H9 (cell line): Measurements from ENCODE around the gene TMEM200A. TPM values are rescaled to one million over a fixed set of nuclear protein-coding genes. Genes with fewer than 3 reads are reported as not detected.

Source experiments
- DNase-seq: peaks from one replicate; pipeline ENCODE4 v3.0.0-alpha.2; 2017
- H2AFZ ChIP-seq: one replicate; pipeline ENCODE4 v1.6.1; 2013; ENCODE audit warnings: mild to moderate bottlenecking, low read length, control low read depth, moderate library complexity
- H2AK5ac ChIP-seq: 2 replicates; pipeline ENCODE4 v1.6.1; 2013; ENCODE audit warnings: low read length, control low read depth, mixed read lengths; ENCODE audit not compliant: insufficient read length
- H2BK120ac ChIP-seq: one replicate; pipeline ENCODE4 v1.6.1; 2013; ENCODE audit warnings: low read depth, mild to moderate bottlenecking, low read length, control low read depth, inconsistent platforms; ENCODE audit not compliant: poor library complexity, severe bottlenecking
- H2BK12ac ChIP-seq: 2 replicates; pipeline ENCODE4 v1.6.1; 2013; ENCODE audit warnings: low read length, control low read depth, mixed read lengths, low read depth; ENCODE audit not compliant: insufficient read length
- H2BK15ac ChIP-seq: 2 replicates; pipeline ENCODE4 v1.6.1; 2013; ENCODE audit warnings: low read depth, low read length, control low read depth
- H2BK20ac ChIP-seq: one replicate; pipeline ENCODE4 v1.6.1; 2013; ENCODE audit warnings: low read depth, mild to moderate bottlenecking, low read length, control low read depth, inconsistent platforms; ENCODE audit not compliant: poor library complexity, severe bottlenecking
- H2BK5ac ChIP-seq: 2 replicates; pipeline ENCODE4 v1.6.1; 2013; ENCODE audit warnings: low read length, control low read depth, mixed read lengths; ENCODE audit not compliant: insufficient read length
- H3K14ac ChIP-seq: 2 replicates; pipeline ENCODE4 v1.6.1; 2013; ENCODE audit warnings: low read length, control low read depth; ENCODE audit not compliant: insufficient read depth
- H3K18ac ChIP-seq: 2 replicates; pipeline ENCODE4 v1.6.1; 2013; ENCODE audit warnings: low read depth, mild to moderate bottlenecking, mixed read lengths, low read length, control low read depth; ENCODE audit not compliant: insufficient read length
- H3K23ac ChIP-seq: 2 replicates; pipeline ENCODE4 v1.6.1; 2013; ENCODE audit warnings: low read length, control low read depth, mixed read lengths, low read depth; ENCODE audit not compliant: insufficient read length
- H3K23me2 ChIP-seq: 2 replicates; pipeline ENCODE4 v1.6.1; 2013; ENCODE audit warnings: low read depth, mild to moderate bottlenecking, mixed read lengths, low read length, control low read depth; ENCODE audit not compliant: insufficient read length, poor library complexity, severe bottlenecking
- H3K27ac ChIP-seq: 2 replicates; pipeline ENCODE4 v1.5.1; 2013; ENCODE audit warnings: low read length, control low read depth, mixed read lengths, low read depth; ENCODE audit not compliant: insufficient read length
- H3K27me3 ChIP-seq: 2 replicates; pipeline ENCODE4 v1.6.1; 2013; ENCODE audit warnings: low read length, control low read depth, inconsistent platforms; ENCODE audit not compliant: insufficient read depth
- H3K4ac ChIP-seq: 2 replicates; pipeline ENCODE4 v1.6.1; 2013; ENCODE audit warnings: low read depth, mild to moderate bottlenecking, control low read depth, inconsistent platforms, low read length, moderate library complexity
- H3K4me1 ChIP-seq: 2 replicates; pipeline ENCODE4 v1.6.1; 2013; ENCODE audit warnings: low read length, control low read depth, inconsistent platforms; ENCODE audit not compliant: insufficient read depth
- H3K4me2 ChIP-seq: 2 replicates; pipeline ENCODE4 v1.6.1; 2013; ENCODE audit warnings: low read length, control low read depth, mixed read lengths; ENCODE audit not compliant: insufficient read length, insufficient read depth
- H3K56ac ChIP-seq: 2 replicates; pipeline ENCODE4 v1.6.1; 2013; ENCODE audit warnings: low read depth, mild to moderate bottlenecking, mixed read lengths, low read length, control low read depth; ENCODE audit not compliant: insufficient read length
- H3K79me1 ChIP-seq: 2 replicates; pipeline ENCODE4 v1.6.1; 2013; ENCODE audit warnings: low read depth, mild to moderate bottlenecking, moderate library complexity, low read length, control low read depth, inconsistent platforms; ENCODE audit not compliant: insufficient read depth, poor library complexity, severe bottlenecking
- H3K79me2 ChIP-seq: 2 replicates; pipeline ENCODE4 v1.6.1; 2013; ENCODE audit warnings: low read length, control low read depth, inconsistent platforms; ENCODE audit not compliant: insufficient read depth
- H3K9ac ChIP-seq: 2 replicates; pipeline ENCODE4 v1.6.1; 2013; ENCODE audit warnings: low read length, control low read depth, mixed read lengths; ENCODE audit not compliant: insufficient read length; ENCODE audit errors: extremely low read depth
- H3K9me3 ChIP-seq: one replicate; pipeline ENCODE4 v1.6.1; 2013; ENCODE audit warnings: low read depth, low read length, inconsistent platforms; ENCODE audit not compliant: control insufficient read depth
- H3T11ph ChIP-seq: one replicate; pipeline ENCODE4 v1.6.1; 2013; ENCODE audit warnings: mild to moderate bottlenecking, low read length, control low read depth, inconsistent platforms
- H4K20me1 ChIP-seq: one replicate; pipeline ENCODE4 v1.6.1; 2013; ENCODE audit not compliant: control insufficient read depth, insufficient read length, insufficient read depth
- H4K5ac ChIP-seq: 2 replicates; pipeline ENCODE4 v1.6.1; 2013; ENCODE audit warnings: low read depth, mild to moderate bottlenecking, mixed read lengths, low read length, control low read depth; ENCODE audit not compliant: insufficient read length
- H4K8ac ChIP-seq: replicated peaks from 2 replicates; pipeline ENCODE4 v1.6.1; 2013; ENCODE audit warnings: low read length, control low read depth, mixed read lengths, low read depth; ENCODE audit not compliant: insufficient read length
- H4K91ac ChIP-seq: 2 replicates; pipeline ENCODE4 v1.6.1; 2013; ENCODE audit warnings: low read depth, mild to moderate bottlenecking, moderate library complexity, mixed read lengths, low read length, control low read depth; ENCODE audit not compliant: insufficient read length
- H3K27ac Mint-ChIP-seq, 3 experiments: 2 replicates in 2 of 3; 3 replicates in 1 of 3; pipeline ENCODE4 v1.8.0; 2020 to 2021; ENCODE audit warnings: mixed read lengths in 3 of 3, mild to moderate bottlenecking in 1 of 3, moderate library complexity in 1 of 3
- H3K27me3 Mint-ChIP-seq: 2 replicates; pipeline ENCODE4 v1.8.0; 2021; ENCODE audit warnings: low read depth, mild to moderate bottlenecking, moderate library complexity, mixed read lengths
- H3K36me3 Mint-ChIP-seq, 3 experiments: 2 replicates in 2 of 3; 3 replicates in 1 of 3; pipeline ENCODE4 v1.8.0; 2020 to 2021; ENCODE audit warnings: low read depth in 3 of 3, mixed read lengths in 3 of 3; ENCODE audit not compliant: insufficient read depth in 1 of 3
- H3K4me1 Mint-ChIP-seq, 2 experiments: 2 replicates each; pipeline ENCODE4 v1.8.0; 2020; ENCODE audit warnings: mixed read lengths in 2 of 2
- H3K4me3 Mint-ChIP-seq, 2 experiments: 2 replicates in 1 of 2; 3 replicates in 1 of 2; pipeline ENCODE4 v1.8.0; 2020 to 2021; ENCODE audit warnings: mild to moderate bottlenecking in 2 of 2, mixed read lengths in 2 of 2, moderate library complexity in 1 of 2
- H3K9me3 Mint-ChIP-seq, 2 experiments: 2 replicates in 1 of 2; 3 replicates in 1 of 2; pipeline ENCODE4 v1.8.0; 2020; ENCODE audit warnings: mild to moderate bottlenecking in 2 of 2, mixed read lengths in 2 of 2, moderate library complexity in 1 of 2
- WGBS: extraction: QIAGEN DNeasy Blood & Tissue Kit; methylation state at CpG from one replicate; pipeline ENCODE4 v1.1.7; 2013; ENCODE audit warnings: missing lambda C conversion rate, low lambda C conversion rate, mixed read lengths; ENCODE audit not compliant: insufficient read length; ENCODE audit errors: extremely low coverage; 5-methylcytosine and 5-hydroxymethylcytosine counted together
- total RNA-seq: library from RNA; stranded (reverse); gene quantifications from 2 replicates; pipeline ENCODE4 v1.2.1, GENCODE V29; 2021
- TF ChIP-seq, protein P1 (sequence below): fragments of 200-600 bp; sonication (generic); conservative IDR thresholded peaks from 3 replicates; pipeline ENCODE4 v1.8.0; 2021; ENCODE audit warnings: antibody characterized with exemption, mild to moderate bottlenecking

TMEM200A gene
- total RNA-seq, 1 experiment from 2014 or later, result 6.1 TPM

DNA sequence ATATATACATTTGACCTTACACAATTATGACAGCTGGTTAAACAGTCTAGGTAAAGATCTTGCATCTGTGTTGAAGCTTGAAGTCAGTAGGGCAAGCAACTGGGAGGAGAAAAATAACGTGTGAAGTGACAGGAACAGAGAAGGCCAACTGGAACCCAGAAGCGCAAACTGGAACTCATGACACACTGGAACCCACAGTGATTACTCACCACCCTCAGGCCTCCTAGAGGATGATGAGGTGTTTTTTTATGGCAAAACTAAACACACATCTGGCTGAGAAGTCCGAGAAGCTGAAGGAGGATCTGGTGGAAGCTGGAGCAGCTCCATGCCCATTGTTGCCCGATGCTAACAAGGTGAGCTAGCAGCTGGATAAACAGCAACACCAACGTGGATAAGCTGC, 108.1 kb downstream of the TMEM200A start:
- no peaks in the 10 kb centered on the region; the same call in 1 of the 2 replicates for H3K27me3 Mint-ChIP-seq
- Histone ChIP-seq H3K23me2 (no peaks in the 10 kb centered on the region), H2BK12ac (no peak overlapping the region), H3K9me3 (no peaks in the 10 kb centered on the region), H3K18ac (no peak overlapping the region), H3K9ac (no peak overlapping the region), H3K79me2 (no peaks in the 10 kb centered on the region), H4K20me1 (no peaks in the 10 kb centered on the region), H3T11ph (no peak overlapping the region), H4K5ac (no peak overlapping the region), H3K4me1 (no peaks in the 10 kb centered on the region), H2AK5ac (no peak overlapping the region), H2BK120ac (no peak overlapping the region), H2BK5ac (no peak overlapping the region), H3K79me1 (no peaks in the 10 kb centered on the region), H3K4me2 (no peak overlapping the region), H4K8ac (no peak overlapping the region), H3K56ac (no peak overlapping the region), H2BK20ac (no peak overlapping the region), H4K91ac (no peak overlapping the region), H3K23ac (no peak overlapping the region), H2AFZ (no peak overlapping the region), H2BK15ac (no peak overlapping the region), H3K14ac (no peak overlapping the region), H3K4ac (no peak overlapping the region), H3K27ac (no peak overlapping the region), H3K27me3 (no peaks in the 10 kb centered on the region)
- TF ChIP-seq, protein P1, sequence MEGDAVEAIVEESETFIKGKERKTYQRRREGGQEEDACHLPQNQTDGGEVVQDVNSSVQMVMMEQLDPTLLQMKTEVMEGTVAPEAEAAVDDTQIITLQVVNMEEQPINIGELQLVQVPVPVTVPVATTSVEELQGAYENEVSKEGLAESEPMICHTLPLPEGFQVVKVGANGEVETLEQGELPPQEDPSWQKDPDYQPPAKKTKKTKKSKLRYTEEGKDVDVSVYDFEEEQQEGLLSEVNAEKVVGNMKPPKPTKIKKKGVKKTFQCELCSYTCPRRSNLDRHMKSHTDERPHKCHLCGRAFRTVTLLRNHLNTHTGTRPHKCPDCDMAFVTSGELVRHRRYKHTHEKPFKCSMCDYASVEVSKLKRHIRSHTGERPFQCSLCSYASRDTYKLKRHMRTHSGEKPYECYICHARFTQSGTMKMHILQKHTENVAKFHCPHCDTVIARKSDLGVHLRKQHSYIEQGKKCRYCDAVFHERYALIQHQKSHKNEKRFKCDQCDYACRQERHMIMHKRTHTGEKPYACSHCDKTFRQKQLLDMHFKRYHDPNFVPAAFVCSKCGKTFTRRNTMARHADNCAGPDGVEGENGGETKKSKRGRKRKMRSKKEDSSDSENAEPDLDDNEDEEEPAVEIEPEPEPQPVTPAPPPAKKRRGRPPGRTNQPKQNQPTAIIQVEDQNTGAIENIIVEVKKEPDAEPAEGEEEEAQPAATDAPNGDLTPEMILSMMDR, result no peak
- H3K4me1 Mint-ChIP-seq, result no peaks in the 10 kb centered on the region
- no CpG with 5 or more reads among the region's 5 CpGs for WGBS
- H3K9me3 Mint-ChIP-seq, result peaks cover 16 to 23% of the 10 kb centered on the region in 2 experiments; a peak in 4 of 5 replicates
- H3K4me3 Mint-ChIP-seq, result no peak overlapping the region
- H3K36me3 Mint-ChIP-seq, result peaks cover 4 to 20% (median 6%) of the 10 kb centered on the region in 3 experiments; a peak in 6 of 7 replicates
- no peak overlapping the region for H3K27ac Mint-ChIP-seq
- no peak for DNase-seq
